Measurements from ENCODE around the gene CDH15.
"Not testable (repeated sequence)": the region's sequence is repeated elsewhere in the genome, so short reads cannot be mapped to it uniquely, and the experiment has no call there.

CDH15 gene

GRCh38 chr16:89190150-89190958 is 18.8 kb downstream of the CDH15 start (continued):
- TF ChIP-seq ZNF449 (tag by site-specific recombination; IDR thresholded peaks at IDR 0.05) = no peak

DNA sequence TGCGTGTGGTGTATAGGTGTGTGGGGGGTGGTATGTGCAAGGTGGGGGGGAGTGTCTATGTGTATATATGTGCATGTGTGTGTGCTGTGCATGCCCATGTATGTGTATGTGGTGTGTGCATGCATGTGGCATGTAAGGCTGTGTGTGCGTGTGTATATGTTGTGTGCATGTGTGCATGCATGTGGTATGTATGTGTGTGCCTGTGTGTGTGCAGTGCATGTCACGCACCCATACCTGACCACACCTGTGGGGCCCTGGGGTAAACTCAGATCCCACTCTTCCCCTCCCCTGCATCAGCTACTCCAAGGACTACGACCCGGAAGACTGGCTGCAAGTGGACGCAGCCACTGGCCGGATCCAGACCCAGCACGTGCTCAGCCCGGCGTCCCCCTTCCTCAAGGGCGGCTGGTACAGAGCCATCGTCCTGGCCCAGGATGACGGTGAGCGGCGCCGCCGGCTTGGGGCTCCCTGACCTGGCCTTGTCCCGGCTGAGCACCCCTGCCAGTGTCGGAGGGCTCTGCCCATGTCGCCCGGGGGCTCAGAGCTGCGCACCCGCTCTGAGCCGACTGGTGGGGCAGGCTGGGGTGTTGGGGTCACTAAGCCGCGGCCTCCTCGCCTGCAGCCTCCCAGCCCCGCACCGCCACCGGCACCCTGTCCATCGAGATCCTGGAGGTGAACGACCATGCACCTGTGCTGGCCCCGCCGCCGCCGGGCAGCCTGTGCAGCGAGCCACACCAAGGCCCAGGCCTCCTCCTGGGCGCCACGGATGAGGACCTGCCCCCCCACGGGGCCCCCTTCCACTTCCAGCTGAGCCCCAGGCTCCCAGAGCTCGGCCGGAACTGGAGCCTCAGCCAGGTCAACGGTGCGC is 19.7 kb downstream of the CDH15 start:
- H3K27ac ChIP-seq (ENCODE audit: extremely low read depth, low read depth, low read length) = no peak overlapping the region
- POLR2A ChIA-PET = interaction anchor here (0.9 kb wide), 1 partner anchor 17 kb away, joined by 3 read pairs; no protein-coding TSS in a partner anchor
- no peaks in the 10 kb centered on the region for H3K9me3 ChIP-seq (ENCODE audit: control insufficient read depth, insufficient read depth, low read depth, low read length)
- CTCF ChIA-PET = interaction anchor here (1.3 kb wide), 1 partner anchor 24 kb away, joined by 8 read pairs; no protein-coding TSS in a partner anchor
- TF ChIP-seq ZNF664 (tag by site-specific recombination; IDR thresholded peaks at IDR 0.05) = no peak
- TF ChIP-seq, protein P1, sequence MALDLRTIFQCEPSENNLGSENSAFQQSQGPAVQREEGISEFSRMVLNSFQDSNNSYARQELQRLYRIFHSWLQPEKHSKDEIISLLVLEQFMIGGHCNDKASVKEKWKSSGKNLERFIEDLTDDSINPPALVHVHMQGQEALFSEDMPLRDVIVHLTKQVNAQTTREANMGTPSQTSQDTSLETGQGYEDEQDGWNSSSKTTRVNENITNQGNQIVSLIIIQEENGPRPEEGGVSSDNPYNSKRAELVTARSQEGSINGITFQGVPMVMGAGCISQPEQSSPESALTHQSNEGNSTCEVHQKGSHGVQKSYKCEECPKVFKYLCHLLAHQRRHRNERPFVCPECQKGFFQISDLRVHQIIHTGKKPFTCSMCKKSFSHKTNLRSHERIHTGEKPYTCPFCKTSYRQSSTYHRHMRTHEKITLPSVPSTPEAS (tag by site-specific recombination; IDR thresholded peaks at IDR 0.05) = peak; percentile 54; the same call in 1 of the 2 replicates
- no peaks in the 10 kb centered on the region for H3K36me3 ChIP-seq (ENCODE audit: control insufficient read depth in 2 of 2, insufficient read depth in 1 of 2, low read length in 2 of 2)
- no peaks in the 10 kb centered on the region for H3K4me1 ChIP-seq (ENCODE audit: control insufficient read depth, insufficient read depth, low read length)
- no peak overlapping the region for H3K4me3 ChIP-seq (ENCODE audit: low read depth, low read length)

GRCh38 chr16:89191901-89192185 is 20.3 kb downstream of the CDH15 start:
- Histone ChIP-seq H3K36me3 (ENCODE audit: control insufficient read depth in 2 of 2, insufficient read depth in 1 of 2, low read length in 2 of 2) (no peaks in the 10 kb centered on the region), H3K4me1 (ENCODE audit: control insufficient read depth, insufficient read depth, low read length) (no peaks in the 10 kb centered on the region), H3K9me3 (ENCODE audit: control insufficient read depth, insufficient read depth, low read depth, low read length) (no peaks in the 10 kb centered on the region), H3K4me3 (ENCODE audit: low read depth, low read length) (no peak overlapping the region), H3K27ac (ENCODE audit: extremely low read depth, low read depth, low read length) (no peak overlapping the region)
- CTCF ChIA-PET = interaction anchor here (1.3 kb wide), 1 partner anchor 24 kb away, joined by 8 read pairs; no protein-coding TSS in a partner anchor
- no peak for TF ChIP-seq MYNN (tag by site-specific recombination; IDR thresholded peaks at IDR 0.05; ENCODE audit: borderline replicate concordance)
- no peak for TF ChIP-seq ZNF26 (tag by site-specific recombination; IDR thresholded peaks at IDR 0.05)
- TF ChIP-seq ZNF404 (tag by site-specific recombination; IDR thresholded peaks at IDR 0.05) = no peak
- no peak for TF ChIP-seq ZNF837 (tag by site-specific recombination; IDR thresholded peaks at IDR 0.05)
- TF ChIP-seq, protein P2, sequence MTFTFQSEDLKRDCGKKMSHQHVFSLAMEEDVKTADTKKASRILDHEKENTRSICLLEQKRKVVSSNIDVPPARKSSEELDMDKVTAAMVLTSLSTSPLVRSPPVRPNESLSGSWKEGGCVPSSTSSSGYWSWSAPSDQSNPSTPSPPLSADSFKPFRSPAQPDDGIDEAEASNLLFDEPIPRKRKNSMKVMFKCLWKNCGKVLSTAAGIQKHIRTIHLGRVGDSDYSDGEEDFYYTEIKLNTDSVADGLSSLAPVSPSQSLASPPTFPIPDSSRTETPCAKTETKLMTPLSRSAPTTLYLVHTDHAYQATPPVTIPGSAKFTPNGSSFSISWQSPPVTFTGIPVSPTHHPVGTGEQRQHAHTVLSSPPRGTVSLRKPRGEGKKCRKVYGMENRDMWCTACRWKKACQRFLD (tag by site-specific recombination; IDR thresholded peaks at IDR 0.05) = no peak
- POLR2A ChIA-PET = no interaction called here

DNA sequence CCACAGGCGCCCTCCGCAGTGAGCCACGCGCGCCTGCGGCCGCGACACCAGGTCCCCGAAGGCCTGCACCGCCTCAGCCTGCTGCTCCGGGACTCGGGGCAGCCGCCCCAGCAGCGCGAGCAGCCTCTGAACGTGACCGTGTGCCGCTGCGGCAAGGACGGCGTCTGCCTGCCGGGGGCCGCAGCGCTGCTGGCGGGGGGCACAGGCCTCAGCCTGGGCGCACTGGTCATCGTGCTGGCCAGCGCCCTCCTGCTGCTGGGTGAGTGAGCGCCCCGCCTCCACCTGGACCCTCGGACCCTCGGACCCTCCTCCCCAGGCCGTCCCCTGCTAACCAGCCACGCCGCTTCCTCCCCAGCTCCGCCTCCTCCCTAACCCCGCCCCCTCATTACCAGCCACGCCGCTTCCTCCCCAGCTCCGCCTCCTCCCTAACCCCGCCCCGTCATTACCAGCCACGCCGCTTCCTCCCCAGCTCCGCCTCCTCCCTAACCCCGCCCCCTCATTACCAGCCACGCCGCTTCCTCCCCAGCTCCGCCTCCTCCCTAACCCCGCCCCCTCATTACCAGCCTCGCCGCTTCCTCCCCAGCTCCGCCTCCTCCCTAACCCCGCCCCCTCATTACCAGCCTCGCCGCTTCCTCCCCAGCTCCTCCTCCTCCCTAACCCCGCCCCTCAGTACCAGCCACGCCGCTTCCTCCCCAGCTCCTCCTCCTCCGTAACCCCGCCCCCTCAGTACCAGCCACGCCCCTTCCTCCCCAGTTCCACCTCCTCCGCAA is 20.8 kb downstream of the CDH15 start:
- H3K27ac ChIP-seq (ENCODE audit: extremely low read depth, low read depth, low read length); H3K4me1 ChIP-seq (ENCODE audit: control insufficient read depth, insufficient read depth, low read length); H3K36me3 ChIP-seq (ENCODE audit: control insufficient read depth in 2 of 2, insufficient read depth in 1 of 2, low read length in 2 of 2); H3K9me3 ChIP-seq (ENCODE audit: control insufficient read depth, insufficient read depth, low read depth, low read length): not testable (repeated sequence)
- H3K4me3 ChIP-seq (ENCODE audit: low read depth, low read length) = peak overlapping the region; percentile 9
- POLR2A ChIA-PET = interaction anchor here (0.7 to 1.5 kb wide), 8 partner anchors 9 to 383 kb away, joined by 3 to 11 read pairs (median 4); partner anchors contain the start of genes CDH15 and ZNF778
- CTCF ChIA-PET = interaction anchor here (1.3 kb wide), 1 partner anchor 25 kb away, joined by 8 read pairs; no protein-coding TSS in a partner anchor
- TF ChIP-seq ZBTB26 (tag by site-specific recombination; optimal IDR thresholded peaks at IDR 0.05) (peak; percentile 54), ZIC2 (tag by site-specific recombination; IDR thresholded peaks at IDR 0.05) (0 out of 2 replicates have a peak, but pooled peaks have one; percentile 24), ZNF335 (tag by site-specific recombination; conservative IDR thresholded peaks at IDR 0.05) (peak; percentile 46), ZBTB7A (tag by site-specific recombination; IDR thresholded peaks at IDR 0.05; ENCODE audit: low read depth) (peak; percentile 66; the same call in 1 of the 2 replicates), SP3 (tag by site-specific recombination; IDR thresholded peaks at IDR 0.05) (0 out of 2 replicates have a peak, but pooled peaks have one; percentile 22)
- TF ChIP-seq, protein P3, sequence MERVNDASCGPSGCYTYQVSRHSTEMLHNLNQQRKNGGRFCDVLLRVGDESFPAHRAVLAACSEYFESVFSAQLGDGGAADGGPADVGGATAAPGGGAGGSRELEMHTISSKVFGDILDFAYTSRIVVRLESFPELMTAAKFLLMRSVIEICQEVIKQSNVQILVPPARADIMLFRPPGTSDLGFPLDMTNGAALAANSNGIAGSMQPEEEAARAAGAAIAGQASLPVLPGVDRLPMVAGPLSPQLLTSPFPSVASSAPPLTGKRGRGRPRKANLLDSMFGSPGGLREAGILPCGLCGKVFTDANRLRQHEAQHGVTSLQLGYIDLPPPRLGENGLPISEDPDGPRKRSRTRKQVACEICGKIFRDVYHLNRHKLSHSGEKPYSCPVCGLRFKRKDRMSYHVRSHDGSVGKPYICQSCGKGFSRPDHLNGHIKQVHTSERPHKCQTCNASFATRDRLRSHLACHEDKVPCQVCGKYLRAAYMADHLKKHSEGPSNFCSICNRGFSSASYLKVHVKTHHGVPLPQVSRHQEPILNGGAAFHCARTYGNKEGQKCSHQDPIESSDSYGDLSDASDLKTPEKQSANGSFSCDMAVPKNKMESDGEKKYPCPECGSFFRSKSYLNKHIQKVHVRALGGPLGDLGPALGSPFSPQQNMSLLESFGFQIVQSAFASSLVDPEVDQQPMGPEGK (tag by site-specific recombination; IDR thresholded peaks at IDR 0.05) = peak; percentile 64
